ENCODE results near the gene CHRND. TPM values are rescaled to one million over a fixed set of nuclear protein-coding genes. Genes with fewer than 3 reads are reported as not detected.

CHRND gene
- total RNA-seq, 2 donors from 2014 or later, result not detected

- Mint-ChIP-seq H3K27me3 (peaks cover 27% of the 10 kb centered on the region), H3K27ac (no peak overlapping the region), H3K9me3 (no peaks in the 10 kb centered on the region), H3K4me1 (no peaks in the 10 kb centered on the region), H3K36me3 (ENCODE audit: low read depth) (no peaks in the 10 kb centered on the region), H3K4me3 (no peak overlapping the region)
- no peak for ATAC-seq (replicated peaks)
Measured at GRCh38 chr2:232505856-232506255, 20.1 kb upstream of the CHRND start.

- no peaks in the 10 kb centered on the region for H3K9me3 Mint-ChIP-seq
- peaks cover 27% of the 10 kb centered on the region for H3K27me3 Mint-ChIP-seq
- H3K4me3 Mint-ChIP-seq, result no peak overlapping the region
- H3K4me1 Mint-ChIP-seq, result no peaks in the 10 kb centered on the region
- no peaks in the 10 kb centered on the region for H3K36me3 Mint-ChIP-seq (ENCODE audit: low read depth)
- no peak overlapping the region for H3K27ac Mint-ChIP-seq
- no peak for ATAC-seq (replicated peaks)
Measured at GRCh38 chr2:232506709-232507108, 19.3 kb upstream of the CHRND start.

- Mint-ChIP-seq H3K4me1 (no peaks in the 10 kb centered on the region), H3K27ac (no peak overlapping the region), H3K36me3 (ENCODE audit: low read depth) (no peaks in the 10 kb centered on the region), H3K9me3 (no peaks in the 10 kb centered on the region), H3K4me3 (no peak overlapping the region), H3K27me3 (peaks cover 22% of the 10 kb centered on the region)
- no peak for ATAC-seq (replicated peaks)
Measured at GRCh38 chr2:232508251-232508650, 17.7 kb upstream of the CHRND start.

GRCh38 chr2:232511336-232511890 is 14.5 kb upstream of the CHRND start:
- H3K4me1 Mint-ChIP-seq, result no peaks in the 10 kb centered on the region
- no peak for ATAC-seq (replicated peaks)
- peaks cover 9% of the 10 kb centered on the region for H3K27me3 Mint-ChIP-seq
- no peak overlapping the region for H3K4me3 Mint-ChIP-seq
- no peaks in the 10 kb centered on the region for H3K9me3 Mint-ChIP-seq
- no peak overlapping the region for H3K27ac Mint-ChIP-seq
- H3K36me3 Mint-ChIP-seq (ENCODE audit: low read depth), result no peaks in the 10 kb centered on the region

- Mint-ChIP-seq H3K27me3 (peaks cover 5% of the 10 kb centered on the region), H3K4me3 (no peak overlapping the region), H3K9me3 (no peaks in the 10 kb centered on the region), H3K36me3 (ENCODE audit: low read depth) (no peaks in the 10 kb centered on the region), H3K4me1 (no peaks in the 10 kb centered on the region), H3K27ac (no peak overlapping the region)
- ATAC-seq (replicated peaks), result no peak
Measured at GRCh38 chr2:232512602-232513001, 13.4 kb upstream of the CHRND start.

- no peak overlapping the region for H3K4me3 Mint-ChIP-seq
- no peak for ATAC-seq (replicated peaks)
Measured at GRCh38 chr2:232513353-232513752, 12.6 kb upstream of the CHRND start.

GRCh38 chr2:232515639-232516038 is 10.3 kb upstream of the CHRND start:
- Mint-ChIP-seq H3K36me3 (ENCODE audit: low read depth) (no peaks in the 10 kb centered on the region), H3K9me3 (no peaks in the 10 kb centered on the region), H3K4me1 (no peaks in the 10 kb centered on the region), H3K27me3 (peaks cover 9% of the 10 kb centered on the region), H3K4me3 (no peak overlapping the region), H3K27ac (no peak overlapping the region)
- ATAC-seq (replicated peaks), result no peak

More at GRCh38 chr2:232513353-232513752, 12.6 kb upstream of the CHRND start:
- H3K27me3 Mint-ChIP-seq, result peaks cover 7% of the 10 kb centered on the region
- no peak overlapping the region for H3K27ac Mint-ChIP-seq
- no peaks in the 10 kb centered on the region for H3K4me1 Mint-ChIP-seq
- no peaks in the 10 kb centered on the region for H3K9me3 Mint-ChIP-seq
- H3K36me3 Mint-ChIP-seq (ENCODE audit: low read depth), result no peaks in the 10 kb centered on the region

- Mint-ChIP-seq H3K27me3 (peaks cover 9% of the 10 kb centered on the region), H3K4me3 (no peak overlapping the region), H3K27ac (no peak overlapping the region), H3K4me1 (no peaks in the 10 kb centered on the region), H3K9me3 (no peaks in the 10 kb centered on the region), H3K36me3 (ENCODE audit: low read depth) (no peaks in the 10 kb centered on the region)
- ATAC-seq (replicated peaks), result no peak
Measured at GRCh38 chr2:232516551-232516950, 9.4 kb upstream of the CHRND start.

GRCh38 chr2:232518844-232519243 is 7.1 kb upstream of the CHRND start:
- H3K27ac Mint-ChIP-seq, result no peak overlapping the region
- H3K9me3 Mint-ChIP-seq, result no peaks in the 10 kb centered on the region
- H3K36me3 Mint-ChIP-seq (ENCODE audit: low read depth), result no peaks in the 10 kb centered on the region
- no peaks in the 10 kb centered on the region for H3K4me1 Mint-ChIP-seq
- peaks cover 15% of the 10 kb centered on the region for H3K27me3 Mint-ChIP-seq
- H3K4me3 Mint-ChIP-seq, result no peak overlapping the region
- no peak for ATAC-seq (replicated peaks)

GRCh38 chr2:232519581-232520438 is 6.2 kb upstream of the CHRND start, which contains the start of gene PRSS56:
PRSS56 (plus strand) TSS chr2:232520388; CDS start chr2:232520599, 211 bp downstream.
- peaks cover 20% of the 10 kb centered on the region for H3K27me3 Mint-ChIP-seq
- H3K4me1 Mint-ChIP-seq, result no peaks in the 10 kb centered on the region
- H3K4me3 Mint-ChIP-seq, result peak within 1 kb of the TSS; percentile 42
- no peak for ATAC-seq (replicated peaks)
- H3K9me3 Mint-ChIP-seq, result no peaks in the 10 kb centered on the region
- H3K27ac Mint-ChIP-seq, result no peak within 1 kb of the TSS
- H3K36me3 Mint-ChIP-seq (ENCODE audit: low read depth), result no peaks in the 10 kb centered on the region

- Mint-ChIP-seq H3K27me3 (peaks cover 20% of the 10 kb centered on the region), H3K9me3 (no peaks in the 10 kb centered on the region), H3K36me3 (ENCODE audit: low read depth) (no peaks in the 10 kb centered on the region), H3K4me3 (no peak overlapping the region), H3K4me1 (no peaks in the 10 kb centered on the region), H3K27ac (no peak overlapping the region)
- no peak for ATAC-seq (replicated peaks)
Measured at GRCh38 chr2:232520489-232520888, 5.5 kb upstream of the CHRND start.

- Mint-ChIP-seq H3K4me3 (peak overlapping the region; percentile 42), H3K4me1 (no peaks in the 10 kb centered on the region), H3K9me3 (no peaks in the 10 kb centered on the region), H3K36me3 (ENCODE audit: low read depth) (no peaks in the 10 kb centered on the region), H3K27ac (no peak overlapping the region), H3K27me3 (peaks cover 20% of the 10 kb centered on the region)
- no peak for ATAC-seq (replicated peaks)
Measured at GRCh38 chr2:232521098-232521497, 4.9 kb upstream of the CHRND start.

GRCh38 chr2:232521959-232522622 is 3.9 kb upstream of the CHRND start:
- H3K4me3 Mint-ChIP-seq, result no peak overlapping the region
- no peaks in the 10 kb centered on the region for H3K36me3 Mint-ChIP-seq (ENCODE audit: low read depth)
- H3K9me3 Mint-ChIP-seq, result no peaks in the 10 kb centered on the region
- peaks cover 21% of the 10 kb centered on the region for H3K27me3 Mint-ChIP-seq
- no peaks in the 10 kb centered on the region for H3K4me1 Mint-ChIP-seq
- no peak overlapping the region for H3K27ac Mint-ChIP-seq
- peak; percentile 76 for ATAC-seq (replicated peaks)

- H3K9me3 Mint-ChIP-seq, result no peaks in the 10 kb centered on the region
- no peak for ATAC-seq (replicated peaks)
- peaks cover 23% of the 10 kb centered on the region for H3K27me3 Mint-ChIP-seq
- peak overlapping the region; percentile 43 for H3K4me3 Mint-ChIP-seq
- H3K36me3 Mint-ChIP-seq (ENCODE audit: low read depth), result no peaks in the 10 kb centered on the region
- H3K4me1 Mint-ChIP-seq, result no peaks in the 10 kb centered on the region
- no peak overlapping the region for H3K27ac Mint-ChIP-seq
Measured at GRCh38 chr2:232522623-232523401, 3.1 kb upstream of the CHRND start.

Data from activated T-helper 17 cell treated with anti-CD3 and anti-CD28 coated beads, Interleukin-2, amount 50 U/mL, for 72 hours (primary cell).